ENCODE results near the gene E2F3.
A peak's percentile ranks its signal among the peaks of the same experiment; 100 is the strongest.
"Not testable (repeated sequence)": the region's sequence is repeated elsewhere in the genome, so short reads cannot be mapped to it uniquely, and the experiment has no call there.

The E2F3 gene

DNA sequence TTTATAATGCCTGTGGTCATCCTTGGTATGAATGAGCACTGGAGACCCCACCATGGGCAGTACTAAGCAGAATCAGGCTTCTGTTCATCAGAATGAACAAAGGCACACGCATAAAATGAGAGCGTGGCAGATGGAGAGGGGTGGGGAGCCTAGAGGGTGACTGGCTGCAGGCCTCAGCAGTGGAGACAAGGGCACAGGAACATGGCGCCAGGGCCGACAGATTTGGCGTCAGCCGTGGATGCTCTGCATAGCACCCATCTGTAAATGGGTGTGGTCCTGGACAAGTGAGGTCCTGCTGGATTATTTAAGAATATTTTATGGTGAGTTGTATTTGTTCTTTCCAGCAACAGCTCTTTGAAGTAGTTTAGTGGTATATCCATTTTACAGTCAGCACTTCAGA lies 33.1 kb downstream of the E2F3 start:
- DNase-seq, result no peak

DNA sequence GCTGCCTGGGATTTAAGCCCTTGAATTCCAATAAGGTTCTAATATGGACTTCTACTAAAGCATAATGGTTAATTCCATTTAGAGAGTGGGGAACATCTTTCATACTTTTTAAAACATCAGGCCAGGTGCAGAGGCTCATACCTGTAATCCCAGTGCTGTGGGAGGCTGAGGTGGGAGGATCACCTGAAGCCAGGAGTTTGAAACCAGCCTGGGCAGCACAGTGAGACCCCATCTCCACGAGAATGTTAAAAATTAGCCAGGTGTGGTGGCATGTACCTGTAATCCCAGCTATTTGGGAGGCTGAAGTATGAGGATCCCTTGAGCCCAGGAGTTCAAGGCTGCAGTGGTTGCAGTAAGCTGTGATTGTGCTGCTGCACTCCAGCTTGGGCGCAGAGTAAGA lies 35.0 kb downstream of the E2F3 start:
- no peak for DNase-seq

DNA sequence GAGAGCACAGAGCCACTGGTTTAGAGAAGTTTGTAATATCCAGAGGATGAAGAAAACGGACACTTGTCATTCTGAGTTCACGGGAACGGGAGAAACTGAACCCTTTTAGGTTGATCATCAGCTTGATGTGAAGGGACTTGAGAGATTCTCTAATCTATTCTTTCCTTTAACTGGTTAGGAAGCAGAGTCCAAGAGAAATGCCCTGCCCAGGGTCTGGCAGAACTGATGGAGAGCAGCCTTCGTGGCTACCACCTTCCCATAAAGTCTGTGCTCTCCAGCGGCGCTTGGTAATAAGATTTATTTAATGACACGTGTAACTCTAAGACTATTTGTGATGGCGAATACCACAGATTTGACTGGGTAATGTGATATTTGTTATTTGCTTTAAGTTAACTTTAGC lies 36.0 kb downstream of the E2F3 start:
- DNase-seq, result no peak

DNA sequence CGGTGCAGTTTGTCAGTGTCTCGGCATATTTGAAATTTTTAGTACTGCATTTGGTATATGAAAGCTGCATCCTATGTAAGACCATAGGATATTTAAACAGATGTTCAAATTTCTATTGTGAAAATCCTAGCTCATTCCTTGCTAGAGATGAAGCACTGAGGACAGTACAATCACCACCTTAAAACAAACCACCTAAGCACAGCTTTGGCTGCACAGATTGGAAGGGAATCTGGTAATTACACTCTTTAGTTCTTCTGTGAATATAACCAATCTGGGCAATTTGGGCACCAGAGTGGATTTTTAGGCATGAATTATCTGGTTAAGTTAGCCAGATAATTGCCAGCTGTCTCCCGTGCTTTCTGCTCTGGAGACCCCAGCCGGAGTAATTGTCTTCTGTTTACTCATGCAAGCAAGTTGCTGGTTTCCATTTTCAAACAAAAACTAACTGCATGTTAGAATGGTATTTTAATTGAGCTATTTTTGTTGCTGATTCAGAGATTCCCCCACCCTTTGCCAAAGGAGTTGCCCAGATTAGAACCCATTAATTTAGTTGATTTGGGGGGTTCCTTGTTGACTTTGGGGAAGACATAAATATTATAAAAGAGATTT lies 36.9 kb downstream of the E2F3 start:
- no peak for DNase-seq

DNA sequence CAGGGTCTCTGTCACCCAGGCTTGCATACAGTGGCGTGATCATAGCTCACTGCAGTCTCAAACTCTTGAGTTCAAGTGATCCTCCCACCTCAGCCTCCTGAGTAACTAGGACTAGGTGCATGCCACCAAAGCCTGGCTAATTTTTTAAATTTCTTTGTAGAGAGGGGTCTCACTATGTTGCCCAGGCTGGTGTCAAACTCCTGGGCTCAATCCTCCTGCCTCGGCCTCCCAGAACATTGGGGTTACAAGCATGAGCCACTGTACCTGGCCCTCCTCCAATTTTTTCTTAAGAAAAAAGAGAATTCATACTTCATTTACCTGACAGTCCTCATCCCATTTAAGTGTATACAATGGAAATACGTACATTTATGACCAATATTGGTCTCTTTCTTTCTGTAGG lies 37.9 kb downstream of the E2F3 start:
- no peak for DNase-seq

DNA sequence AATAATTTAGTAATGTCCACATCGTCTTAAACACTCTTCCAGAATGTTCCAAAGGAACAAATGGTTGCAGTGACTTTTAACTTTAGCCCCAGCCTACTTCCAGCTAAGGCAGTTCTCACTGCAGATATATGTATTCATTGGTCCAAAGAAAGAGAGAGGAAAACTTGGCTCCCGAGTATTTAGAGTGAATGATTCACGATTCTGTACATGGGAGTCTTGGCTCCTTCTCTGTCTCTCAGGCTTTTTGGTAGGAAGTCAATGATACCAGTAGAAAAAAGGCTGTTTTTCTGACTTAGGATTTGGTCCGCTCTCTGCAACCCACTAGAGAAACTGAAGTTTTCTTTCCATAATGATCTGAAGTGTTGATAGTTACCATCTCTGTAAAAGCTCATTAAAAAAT lies 38.6 kb downstream of the E2F3 start:
- DNase-seq, result no peak

DNA sequence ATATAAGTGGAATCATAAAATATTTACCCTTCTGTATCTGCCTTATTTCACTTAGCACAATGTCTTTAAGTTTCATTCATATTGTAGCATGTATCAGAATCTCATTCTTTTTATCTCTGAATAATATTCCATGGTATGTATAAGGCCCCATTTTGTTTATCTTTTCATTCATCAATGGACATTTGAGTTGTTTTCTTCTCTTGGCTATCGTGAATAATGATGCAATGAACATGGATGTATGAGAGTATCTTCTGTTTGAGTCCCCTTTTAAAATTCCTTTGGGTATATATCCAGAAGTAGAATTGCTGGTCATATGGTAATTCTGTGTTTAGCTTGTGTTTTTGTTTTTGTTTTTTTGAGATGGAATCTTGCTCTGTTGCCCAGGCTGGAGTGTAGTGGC lies 39.6 kb downstream of the E2F3 start:
- no peak for DNase-seq

DNA sequence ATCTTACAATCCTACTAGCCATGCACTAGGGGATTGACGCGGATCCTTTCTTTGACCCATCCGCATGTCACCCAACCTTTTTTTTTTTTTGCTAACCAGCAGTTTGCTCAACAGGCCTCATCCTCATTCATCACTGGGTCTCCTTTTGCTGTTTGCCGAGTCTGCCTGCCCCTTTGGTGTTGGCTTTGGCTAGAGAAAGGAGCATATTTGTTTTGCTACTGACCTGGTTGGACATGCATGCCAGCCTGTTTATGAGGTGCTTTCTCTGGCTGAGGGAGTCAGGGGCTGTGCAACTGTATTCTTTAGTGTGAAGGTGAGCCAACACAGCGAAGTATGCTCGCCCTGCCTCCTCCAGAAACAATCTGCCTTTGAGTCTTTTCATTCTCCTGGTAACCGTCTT lies 40.2 kb downstream of the E2F3 start:
- peak; percentile 57 for DNase-seq

DNA sequence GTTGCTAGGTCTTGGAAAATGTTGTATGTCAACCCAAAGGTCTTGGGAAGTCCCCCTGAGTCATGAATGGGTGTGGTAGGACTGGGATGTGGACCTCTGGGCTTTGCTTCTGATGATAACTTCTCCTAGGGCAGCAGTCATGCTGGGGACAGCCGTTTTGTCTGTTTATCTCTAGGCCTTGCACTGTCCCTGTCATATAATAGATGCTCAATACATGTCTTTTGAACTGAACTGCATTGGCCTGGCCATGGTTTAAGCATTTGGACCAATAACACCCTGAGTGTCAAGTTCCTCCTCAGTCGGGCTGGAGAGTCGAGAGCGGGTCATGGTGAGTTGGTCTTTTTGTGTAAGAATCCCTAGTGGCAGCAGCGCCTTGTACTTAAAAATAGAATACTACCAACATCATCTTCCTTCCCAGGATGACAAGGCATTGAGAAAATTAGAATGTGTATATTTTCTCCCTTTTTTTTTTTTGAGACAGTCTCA lies 43.1 kb downstream of the E2F3 start:
- DNase-seq, result no peak

DNA sequence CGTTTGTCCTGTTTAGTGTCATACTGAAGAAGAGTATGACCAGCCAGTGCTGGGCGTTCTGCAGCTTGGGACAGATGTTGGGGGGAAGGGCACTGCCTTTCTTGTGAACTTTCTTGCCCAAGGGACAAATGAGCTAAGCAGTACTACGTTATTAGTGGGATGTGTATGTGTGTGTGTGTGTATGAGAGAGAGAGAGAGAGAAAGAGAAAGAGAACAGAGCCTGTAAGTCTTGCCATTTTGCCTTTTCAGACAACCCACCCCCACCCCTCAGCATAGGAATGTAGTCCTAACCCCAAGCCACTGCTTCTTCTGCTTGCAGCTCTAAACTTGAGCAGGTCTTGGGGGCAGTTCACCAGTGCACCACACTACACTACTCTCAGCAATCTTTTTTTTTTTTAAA lies 45.5 kb downstream of the E2F3 start:
- no peak for DNase-seq

DNA sequence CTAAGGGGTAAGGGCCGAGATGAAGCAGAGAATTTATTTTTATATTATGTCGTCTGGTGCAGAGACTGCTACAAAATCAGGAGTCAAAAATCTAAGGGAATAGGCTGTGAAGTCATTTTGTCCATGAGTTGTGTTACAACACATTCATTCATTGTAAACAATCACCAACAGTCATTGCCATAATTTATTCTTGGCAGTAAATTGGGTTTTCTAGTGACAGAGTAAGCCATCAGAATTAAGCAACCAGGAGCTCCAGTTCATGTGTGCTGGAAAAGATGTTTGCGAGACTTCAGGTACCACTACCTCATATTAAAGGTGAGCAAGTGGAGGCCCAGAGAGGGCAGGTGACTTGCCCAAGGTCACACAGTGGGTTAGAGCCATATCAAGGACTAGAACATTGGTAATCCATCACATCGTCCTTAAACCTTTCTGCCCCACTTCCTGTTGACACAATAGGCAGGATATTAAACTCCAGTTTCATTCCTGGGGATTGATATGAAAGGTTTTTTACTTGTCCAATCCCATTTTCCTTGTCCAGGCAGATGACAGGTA lies 46.0 kb downstream of the E2F3 start:
- DNase-seq, result no peak

DNA sequence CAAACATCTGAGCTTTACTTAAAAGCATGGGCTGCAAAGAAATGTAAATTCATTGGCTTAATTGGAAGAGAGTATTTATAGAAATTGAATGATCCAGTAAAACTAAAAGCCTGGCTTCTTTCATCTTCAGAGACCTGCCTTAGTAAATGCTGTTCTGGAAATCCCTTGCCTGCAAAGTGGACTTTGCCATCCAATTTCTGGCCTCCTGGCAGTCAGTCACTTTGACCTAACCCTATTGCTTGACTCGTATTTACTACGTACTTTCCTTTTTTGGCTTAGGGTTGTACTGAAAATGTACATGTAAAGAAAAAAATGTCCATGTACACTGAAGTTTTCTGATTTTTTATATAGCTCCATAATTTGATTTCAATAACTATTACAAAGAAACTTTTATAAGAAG lies 47.1 kb downstream of the E2F3 start:
- DNase-seq, result no peak

DNA sequence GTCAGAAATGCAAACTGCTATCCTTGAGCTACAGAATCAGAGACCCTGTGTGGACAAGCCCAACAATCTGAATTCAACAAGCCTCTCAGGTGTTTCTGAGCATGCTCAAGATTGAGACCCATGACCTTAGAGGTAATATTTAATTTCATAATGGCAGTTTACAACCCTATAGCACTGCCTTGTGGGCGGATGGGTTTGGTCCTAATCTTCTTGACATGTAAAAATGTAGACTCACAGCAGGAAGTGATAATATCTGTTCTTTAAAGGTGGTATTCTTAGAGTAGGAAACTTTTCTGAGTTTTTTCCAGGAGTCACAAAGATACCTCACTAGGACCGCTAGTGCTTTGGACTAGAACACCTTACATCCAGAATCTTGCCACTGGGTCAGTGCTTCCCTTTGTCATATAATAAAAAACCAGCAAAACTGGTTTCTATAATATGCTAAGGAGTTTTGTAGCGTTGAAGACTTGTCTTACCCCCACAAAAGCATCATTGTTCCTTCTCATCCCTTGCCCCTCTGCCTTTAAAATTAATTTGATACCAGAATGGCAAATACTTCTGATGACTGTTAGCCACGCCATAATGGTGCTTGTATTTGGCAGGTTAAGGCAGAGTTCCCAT lies 52.6 kb downstream of the E2F3 start:
- no peak for DNase-seq

DNA sequence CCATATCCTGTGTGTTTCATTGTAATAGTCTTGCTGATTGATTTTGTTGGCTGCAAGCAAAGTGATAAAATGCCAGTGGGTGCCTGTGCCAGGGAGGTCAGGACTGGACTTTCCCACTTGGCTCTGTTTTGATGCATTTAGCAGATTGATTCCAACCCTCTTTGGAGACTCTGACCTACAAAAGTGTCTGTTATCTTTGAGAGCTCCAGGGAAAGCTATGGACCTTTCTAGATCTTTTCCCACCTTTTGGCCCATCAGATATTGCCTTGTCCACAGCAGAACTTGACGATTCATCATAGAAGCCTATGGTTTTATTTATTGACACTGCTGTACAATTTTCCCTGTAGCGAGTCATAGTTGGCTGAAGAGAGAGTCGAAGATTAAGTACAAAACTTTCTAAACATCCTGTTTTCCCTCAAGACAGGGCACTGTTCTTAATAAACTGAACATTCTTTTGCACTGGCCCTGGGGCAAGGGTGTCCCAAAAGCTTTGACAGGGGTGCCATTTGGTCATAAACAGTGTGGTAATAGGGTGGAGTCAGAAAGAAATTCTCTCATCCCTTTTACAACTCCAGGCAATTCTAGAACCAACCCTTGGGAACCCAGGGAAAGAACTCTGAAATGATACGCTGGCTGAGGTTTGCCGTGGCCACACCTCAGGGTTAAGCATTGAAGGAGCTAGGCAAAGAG lies 53.7 kb downstream of the E2F3 start:
- no peak for DNase-seq

DNA sequence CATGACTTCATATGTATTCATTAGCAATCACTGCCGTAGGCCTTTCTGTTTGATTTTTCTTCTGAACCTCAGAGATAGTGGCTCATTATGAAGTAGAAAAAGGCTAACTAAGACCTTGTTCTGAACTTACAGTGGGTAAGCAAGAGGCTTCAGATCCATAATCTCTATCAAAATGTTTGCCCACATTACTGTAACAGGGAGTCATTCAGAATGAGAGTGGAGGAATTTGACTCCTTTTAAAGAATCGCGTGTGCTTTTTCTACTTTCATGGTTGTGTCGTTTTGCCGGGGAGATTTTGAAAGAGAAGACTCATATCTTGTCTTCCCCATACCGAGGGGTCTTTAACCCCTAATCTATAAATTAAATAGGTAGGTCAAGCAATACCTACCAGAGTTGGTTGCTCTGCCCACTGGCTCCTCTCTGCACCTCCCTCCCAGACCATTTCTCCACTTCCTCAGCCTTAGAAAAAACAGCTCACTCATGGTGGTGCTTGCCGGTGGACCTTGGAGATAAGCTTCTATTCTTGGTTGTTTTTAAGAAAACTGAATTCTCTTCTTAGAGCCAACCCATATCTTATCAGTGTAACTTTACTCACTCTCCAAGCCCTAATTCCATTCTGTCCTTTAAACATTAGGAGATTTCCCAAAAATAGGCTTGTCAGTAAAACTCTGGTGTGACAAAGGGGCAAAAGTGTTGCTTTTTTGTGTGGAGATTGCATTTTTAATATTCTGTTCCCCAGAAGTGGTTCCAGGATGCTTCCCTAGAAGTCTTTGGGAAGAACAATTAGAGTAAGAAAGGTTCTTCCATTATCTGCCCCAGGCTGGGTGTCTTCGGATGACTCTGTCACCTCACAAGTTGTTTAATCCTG lies 56.6 kb downstream of the E2F3 start:
- no peak for DNase-seq

DNA sequence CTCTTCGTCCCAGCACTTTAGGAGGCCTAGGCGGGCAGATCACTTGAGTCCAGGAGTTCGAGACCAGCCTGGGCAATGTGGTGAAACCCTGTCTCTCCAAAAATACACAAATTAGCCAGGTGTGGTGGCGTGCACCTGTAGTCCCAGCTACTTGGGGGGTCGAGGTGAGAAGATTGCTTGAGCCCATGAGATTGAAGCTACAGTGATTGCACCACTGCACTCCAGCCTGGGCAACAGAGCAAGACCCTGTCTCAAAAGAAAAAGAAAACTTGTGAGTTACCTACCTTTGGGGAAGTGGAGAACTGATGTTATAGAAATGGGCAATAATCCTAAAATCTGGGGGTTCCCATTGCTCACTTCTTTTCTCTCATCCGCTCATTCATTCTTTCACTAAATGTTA lies 58.0 kb downstream of the E2F3 start:
- no peak for DNase-seq

DNA sequence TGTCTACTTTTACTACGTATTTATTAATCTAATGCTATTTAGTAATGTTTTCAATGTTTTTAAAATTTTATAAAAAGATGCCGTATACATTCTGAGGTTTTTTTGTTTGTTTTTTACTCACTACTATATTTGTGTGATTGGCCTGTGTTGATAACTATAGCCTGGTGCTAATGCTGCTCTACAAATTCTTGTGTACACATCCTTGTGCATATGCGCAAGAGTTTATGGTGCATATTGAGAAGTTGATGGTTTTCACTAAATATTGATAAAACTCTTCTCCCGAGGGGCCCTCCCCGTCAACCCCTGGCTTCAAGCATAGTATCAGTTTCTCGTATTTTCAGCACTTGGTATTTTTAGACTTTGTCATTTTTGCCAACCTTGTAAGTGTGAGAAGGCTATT lies 59.9 kb downstream of the E2F3 start:
- no peak for DNase-seq

DNA sequence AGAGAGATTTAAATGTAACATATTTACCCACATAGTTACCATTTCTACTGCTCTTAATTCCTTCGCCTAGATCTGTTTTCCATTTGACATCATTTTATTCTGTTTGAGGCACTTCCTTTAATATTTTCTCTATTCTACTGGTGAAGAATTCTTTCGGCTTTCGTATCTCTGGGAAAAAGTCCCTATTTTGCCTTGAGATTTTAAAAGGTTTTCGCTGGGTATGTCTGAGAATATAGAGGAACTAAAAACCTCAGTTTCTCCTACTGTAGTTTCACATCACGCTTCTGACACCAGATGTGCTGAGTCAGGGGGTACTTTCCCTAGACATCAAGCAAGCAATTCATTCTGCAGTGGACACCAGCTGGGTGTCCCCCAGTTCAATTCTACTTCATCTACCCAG lies 61.7 kb downstream of the E2F3 start:
- DNase-seq, result no peak

DNA sequence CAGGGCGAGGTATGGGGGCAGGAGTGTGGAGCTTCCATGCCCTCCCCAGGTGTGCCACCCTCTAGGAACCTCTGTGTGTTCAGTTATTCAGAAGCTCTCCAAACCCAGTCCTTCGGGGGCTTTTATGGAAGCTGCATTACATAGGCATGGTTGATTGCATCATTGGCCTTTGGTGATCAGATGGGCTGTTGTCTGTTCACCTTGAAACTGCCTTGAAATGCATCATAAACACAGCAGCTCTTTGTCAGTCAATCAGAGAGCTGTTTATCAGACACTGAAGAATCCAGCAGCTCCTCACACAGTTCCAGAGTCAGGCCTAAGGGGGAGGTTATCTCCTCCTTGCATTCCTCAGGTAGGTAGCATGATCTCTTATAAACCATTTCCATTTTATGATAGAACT lies 62.4 kb downstream of the E2F3 start:
- DNase-seq, result no peak

DNA sequence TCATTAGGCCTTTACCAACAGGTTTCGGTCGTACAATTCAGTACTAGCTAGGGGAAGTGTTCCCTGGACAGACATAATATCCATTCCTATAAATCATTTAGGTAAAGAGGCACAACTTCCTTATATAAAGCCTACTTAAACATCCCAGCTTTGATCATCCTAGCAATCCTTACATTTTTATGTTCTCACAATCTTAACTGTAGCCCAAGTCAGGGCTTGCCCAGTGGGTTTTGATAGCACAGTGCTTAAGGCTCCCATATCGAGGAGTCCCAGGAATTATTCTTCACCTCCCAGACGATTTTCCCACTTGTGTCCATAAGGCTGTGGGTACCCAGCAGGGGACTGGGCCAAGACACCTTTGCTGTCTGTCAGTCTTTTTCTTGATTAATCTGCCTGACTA lies 63.2 kb downstream of the E2F3 start:
- no peak for DNase-seq

DNA sequence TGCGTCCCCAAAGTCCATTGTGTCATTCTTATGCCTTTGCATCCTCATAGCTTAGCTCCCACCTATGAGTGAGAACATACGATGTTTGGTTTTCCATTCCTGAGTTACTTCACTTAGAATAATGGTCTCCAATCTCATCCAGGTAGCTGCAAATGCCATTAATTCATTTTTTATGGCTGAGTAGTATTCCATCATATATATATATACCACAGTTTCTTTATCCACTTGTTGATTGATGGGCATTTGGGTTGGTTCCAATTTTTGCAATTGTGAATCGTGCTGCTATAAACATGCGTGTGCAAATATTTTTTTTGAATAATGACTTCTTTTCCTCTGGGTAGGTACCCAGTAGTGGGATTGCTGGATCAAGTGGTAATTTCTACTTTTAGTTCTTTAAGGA lies 63.9 kb downstream of the E2F3 start:
- DNase-seq, result not testable (repeated sequence)

DNA sequence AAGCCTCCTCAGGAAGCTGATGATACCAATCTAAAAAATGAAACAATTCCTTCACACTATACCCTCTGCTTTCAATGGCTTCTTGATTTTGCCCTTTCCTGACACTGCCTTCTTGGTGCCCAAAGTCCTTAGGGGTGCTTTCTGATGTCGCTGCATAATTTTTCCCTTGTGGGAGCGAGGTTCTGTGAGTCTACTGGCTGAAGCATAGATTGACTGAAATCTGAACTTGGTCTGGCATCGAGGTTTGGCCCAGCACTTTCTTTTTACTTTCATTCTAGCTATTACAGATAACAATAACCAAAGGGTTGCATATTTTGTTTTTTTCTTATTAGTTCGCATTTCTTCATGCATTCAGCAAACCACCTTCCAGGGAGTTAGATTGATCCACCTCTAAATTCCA lies 65.8 kb downstream of the E2F3 start:
- no peak for DNase-seq

DNA sequence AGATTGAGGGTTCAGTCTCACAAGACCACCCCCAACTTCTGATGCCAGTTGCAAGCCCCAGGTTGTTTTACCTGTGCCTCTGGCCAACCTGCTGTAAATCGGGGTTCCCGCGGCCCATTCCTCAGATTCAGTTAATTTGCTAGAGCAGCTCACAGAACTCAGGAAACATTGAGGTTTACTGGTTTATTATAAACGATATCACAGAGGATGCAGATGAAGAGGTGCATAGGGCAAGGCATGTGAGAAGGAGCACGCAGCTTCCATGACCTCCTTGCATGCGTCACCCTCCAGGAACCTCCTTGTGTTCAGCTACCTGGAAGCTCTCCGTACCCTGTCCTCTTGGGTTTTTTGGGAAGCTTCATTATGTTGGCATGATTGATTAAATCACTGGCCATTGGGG lies 66.5 kb downstream of the E2F3 start:
- DNase-seq, result no peak
